ENCODE results near the gene FCRLA. TPM values are rescaled to one million over a fixed set of nuclear protein-coding genes. Genes with fewer than 3 reads are reported as not detected.
"Not testable (repeated sequence)": the region's sequence is repeated elsewhere in the genome, so short reads cannot be mapped to it uniquely, and the experiment has no call there.

FCRLA gene
- total RNA-seq: 1 to 10 TPM; 5.0 to 6.4 TPM
- under 1 TPM in 2 of 3 donors, not detected in 1; 0.56 to 0.95 TPM for polyA plus RNA-seq
- total RNA-seq: 0 reads per million in 6 experiments

- peaks cover 0 to 15% (median 2%) of the 10 kb centered on the region in 4 donors for H3K4me1 Mint-ChIP-seq
- no peaks in the 10 kb centered on the region for H3K9me3 Mint-ChIP-seq
- ATAC-seq: peak in 1 of 2 donors; percentile 41
- no peak within 1 kb of the TSS for H3K4me3 Mint-ChIP-seq
- no peak for DNase-seq
- H3K27me3 Mint-ChIP-seq: peaks cover 0 to 8% (median 4%) of the 10 kb centered on the region in 5 donors
- no peak within 1 kb of the TSS for H3K27ac Mint-ChIP-seq
- POLR2A ChIA-PET: interaction anchor here (1.0 kb wide), 1 partner anchor 19 kb away, joined by 5 read pairs; no protein-coding TSS in a partner anchor
- no peaks in the 10 kb centered on the region for H3K36me3 Mint-ChIP-seq
Measured at GRCh38 chr1:161706482-161707347, at the start of gene FCRLA. TSS of gene FCRLA (plus strand) at chr1:161707229. CDS start at chr1:161707265, 36 bp downstream.

- H3K27me3 Mint-ChIP-seq, POLR2A ChIA-PET, H3K4me1 Mint-ChIP-seq, H3K9me3 Mint-ChIP-seq, DNase-seq, ATAC-seq, H3K27ac Mint-ChIP-seq, H3K36me3 Mint-ChIP-seq, H3K4me3 Mint-ChIP-seq: not testable (repeated sequence)
Measured at GRCh38 chr1:161658524-161658923, 48.5 kb upstream of the FCRLA start.

- H3K27me3 Mint-ChIP-seq, H3K4me3 Mint-ChIP-seq, H3K4me1 Mint-ChIP-seq, H3K9me3 Mint-ChIP-seq, H3K36me3 Mint-ChIP-seq, POLR2A ChIA-PET, H3K27ac Mint-ChIP-seq, DNase-seq: not testable (repeated sequence)
- peak; percentile 41 to 87 for ATAC-seq
Measured at GRCh38 chr1:161661660-161662311, 45.2 kb upstream of the FCRLA start.

GRCh38 chr1:161662684-161663339, 44.2 kb upstream of the FCRLA start, which contains the start of gene FCGR2B:
TSS of gene FCGR2B (plus strand) at chr1:161663143. CDS start at chr1:161663242, 99 bp downstream.
- H3K4me3 Mint-ChIP-seq, ATAC-seq, H3K4me1 Mint-ChIP-seq, DNase-seq, H3K36me3 Mint-ChIP-seq, H3K27me3 Mint-ChIP-seq, H3K27ac Mint-ChIP-seq, H3K9me3 Mint-ChIP-seq, POLR2A ChIA-PET: not testable (repeated sequence)

- H3K4me1 Mint-ChIP-seq, H3K27ac Mint-ChIP-seq, POLR2A ChIA-PET, H3K9me3 Mint-ChIP-seq, H3K36me3 Mint-ChIP-seq, H3K4me3 Mint-ChIP-seq, H3K27me3 Mint-ChIP-seq, ATAC-seq, DNase-seq: not testable (repeated sequence)
Measured at GRCh38 chr1:161663569-161663968, 43.5 kb upstream of the FCRLA start.

GRCh38 chr1:161664689-161665088, 42.3 kb upstream of the FCRLA start:
- DNase-seq, ATAC-seq, H3K27me3 Mint-ChIP-seq, H3K27ac Mint-ChIP-seq, H3K9me3 Mint-ChIP-seq, H3K4me1 Mint-ChIP-seq, POLR2A ChIA-PET, H3K4me3 Mint-ChIP-seq, H3K36me3 Mint-ChIP-seq: not testable (repeated sequence)

GRCh38 chr1:161671045-161672020, 35.7 kb upstream of the FCRLA start:
- H3K27me3 Mint-ChIP-seq, H3K27ac Mint-ChIP-seq, H3K36me3 Mint-ChIP-seq, H3K9me3 Mint-ChIP-seq, H3K4me3 Mint-ChIP-seq, H3K4me1 Mint-ChIP-seq, ATAC-seq, POLR2A ChIA-PET, DNase-seq: not testable (repeated sequence)

- H3K36me3 Mint-ChIP-seq, POLR2A ChIA-PET, H3K4me1 Mint-ChIP-seq, H3K9me3 Mint-ChIP-seq, DNase-seq, ATAC-seq, H3K4me3 Mint-ChIP-seq, H3K27me3 Mint-ChIP-seq, H3K27ac Mint-ChIP-seq: not testable (repeated sequence)
Measured at GRCh38 chr1:161673437-161673836, 33.6 kb upstream of the FCRLA start.

- H3K4me3 Mint-ChIP-seq, POLR2A ChIA-PET, H3K27ac Mint-ChIP-seq, ATAC-seq, DNase-seq, H3K27me3 Mint-ChIP-seq, H3K4me1 Mint-ChIP-seq, H3K9me3 Mint-ChIP-seq, H3K36me3 Mint-ChIP-seq: not testable (repeated sequence)
Measured at GRCh38 chr1:161674447-161674846, 32.6 kb upstream of the FCRLA start.

- H3K27me3 Mint-ChIP-seq, H3K27ac Mint-ChIP-seq, H3K4me3 Mint-ChIP-seq, ATAC-seq, H3K4me1 Mint-ChIP-seq, DNase-seq, H3K36me3 Mint-ChIP-seq, POLR2A ChIA-PET, H3K9me3 Mint-ChIP-seq: not testable (repeated sequence)
Measured at GRCh38 chr1:161674908-161675307, 32.1 kb upstream of the FCRLA start.

- ATAC-seq: no peak
- H3K4me3 Mint-ChIP-seq: no peak overlapping the region
- POLR2A ChIA-PET: no interaction called here
Measured at GRCh38 chr1:161676441-161676840, 30.6 kb upstream of the FCRLA start.

More at GRCh38 chr1:161676441-161676840, 30.6 kb upstream of the FCRLA start:
- peaks cover 0 to 4% (median 3%) of the 10 kb centered on the region in 5 donors for H3K27me3 Mint-ChIP-seq
- no peaks in the 10 kb centered on the region for H3K36me3 Mint-ChIP-seq
- no peaks in the 10 kb centered on the region for H3K9me3 Mint-ChIP-seq
- H3K4me1 Mint-ChIP-seq: no peaks in the 10 kb centered on the region
- H3K27ac Mint-ChIP-seq: no peak overlapping the region
- no peak for DNase-seq

Data from naive thymus-derived CD8-positive, alpha-beta T cell (primary cell).